Ishikawa (cell line): ENCODE results near the gene NEURL1.

Experiments
- CEBPB ChIP-seq: IDR thresholded peaks from 2 replicates; pipeline ENCODE4 v1.6.1; 2012
- FOXM1 ChIP-seq: IDR thresholded peaks from 2 replicates; pipeline ENCODE4 v1.6.1; 2012; ENCODE audit warnings: low read depth, borderline replicate concordance
- NFIC ChIP-seq: IDR thresholded peaks from 2 replicates; pipeline ENCODE4 v1.6.1; 2012
- TAF1 ChIP-seq: IDR thresholded peaks from 2 replicates; pipeline ENCODE4 v1.6.1; 2012; ENCODE audit warnings: low read depth, mild to moderate bottlenecking
- TCF12 ChIP-seq: IDR thresholded peaks from 2 replicates; pipeline ENCODE4 v1.6.1; 2012; ENCODE audit warnings: low read depth

GRCh38 chr10:103514244-103514643, 20.7 kb downstream of the NEURL1 start:
- TF ChIP-seq FOXM1 = no peak
- no peak for TF ChIP-seq TAF1
- no peak for TF ChIP-seq NFIC
- TF ChIP-seq CEBPB = no peak
- no peak for TF ChIP-seq TCF12
